HG03521 (cell line): Measurements from ENCODE around the gene HRH4.

Experiments used
- ATAC-seq: cut with Tn5 transposase; IDR thresholded peaks from one replicate; pipeline ENCODE4 v1.9.1; 2021; ENCODE audit warnings: mild to moderate bottlenecking, moderate library complexity; ENCODE audit not compliant: unreplicated experiment

The HRH4 gene, protein sequence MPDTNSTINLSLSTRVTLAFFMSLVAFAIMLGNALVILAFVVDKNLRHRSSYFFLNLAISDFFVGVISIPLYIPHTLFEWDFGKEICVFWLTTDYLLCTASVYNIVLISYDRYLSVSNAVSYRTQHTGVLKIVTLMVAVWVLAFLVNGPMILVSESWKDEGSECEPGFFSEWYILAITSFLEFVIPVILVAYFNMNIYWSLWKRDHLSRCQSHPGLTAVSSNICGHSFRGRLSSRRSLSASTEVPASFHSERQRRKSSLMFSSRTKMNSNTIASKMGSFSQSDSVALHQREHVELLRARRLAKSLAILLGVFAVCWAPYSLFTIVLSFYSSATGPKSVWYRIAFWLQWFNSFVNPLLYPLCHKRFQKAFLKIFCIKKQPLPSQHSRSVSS

DNA sequence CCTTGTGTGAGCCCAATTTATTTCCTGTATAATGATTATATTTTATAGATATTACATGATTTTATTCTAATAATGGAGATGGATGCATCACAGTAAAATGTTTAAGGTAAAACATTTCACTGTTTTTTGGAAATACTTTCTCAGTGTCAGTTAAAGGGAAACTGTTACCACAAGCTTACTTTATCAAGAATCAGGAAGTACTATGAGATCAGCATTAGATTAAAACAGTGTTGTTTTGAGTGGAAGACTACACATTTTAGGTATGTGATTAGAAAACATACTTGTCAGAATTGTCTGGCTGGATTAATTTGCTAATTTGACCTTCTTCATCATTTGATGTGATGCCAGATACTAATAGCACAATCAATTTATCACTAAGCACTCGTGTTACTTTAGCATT lies at the start of gene HRH4:
TSS of gene HRH4 (plus strand) at position 250 of the 400 bp plus-strand sequence. CDS start at position 342, 92 bp downstream.
- no peak for ATAC-seq

DNA sequence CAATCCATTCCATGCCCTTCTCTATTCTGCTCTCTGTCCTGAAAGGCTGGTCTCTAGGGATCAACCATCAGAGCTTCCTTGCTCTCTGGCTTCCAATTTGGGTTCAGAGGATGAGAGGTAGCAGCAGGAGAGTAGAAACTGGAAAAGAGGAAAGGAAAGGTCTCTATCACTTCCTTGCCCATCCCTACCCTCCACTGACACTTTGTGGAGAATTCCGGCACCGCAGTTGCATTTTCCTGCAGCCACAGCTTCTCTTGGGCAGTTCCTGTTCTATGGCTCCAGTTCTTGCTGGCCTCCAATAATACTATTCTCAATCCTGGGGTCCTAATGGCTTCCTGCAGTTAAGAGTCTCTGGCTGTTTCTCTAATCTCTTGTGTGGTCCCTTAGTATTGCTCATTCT lies 47.3 kb upstream of the HRH4 start:
- ATAC-seq = no peak

DNA sequence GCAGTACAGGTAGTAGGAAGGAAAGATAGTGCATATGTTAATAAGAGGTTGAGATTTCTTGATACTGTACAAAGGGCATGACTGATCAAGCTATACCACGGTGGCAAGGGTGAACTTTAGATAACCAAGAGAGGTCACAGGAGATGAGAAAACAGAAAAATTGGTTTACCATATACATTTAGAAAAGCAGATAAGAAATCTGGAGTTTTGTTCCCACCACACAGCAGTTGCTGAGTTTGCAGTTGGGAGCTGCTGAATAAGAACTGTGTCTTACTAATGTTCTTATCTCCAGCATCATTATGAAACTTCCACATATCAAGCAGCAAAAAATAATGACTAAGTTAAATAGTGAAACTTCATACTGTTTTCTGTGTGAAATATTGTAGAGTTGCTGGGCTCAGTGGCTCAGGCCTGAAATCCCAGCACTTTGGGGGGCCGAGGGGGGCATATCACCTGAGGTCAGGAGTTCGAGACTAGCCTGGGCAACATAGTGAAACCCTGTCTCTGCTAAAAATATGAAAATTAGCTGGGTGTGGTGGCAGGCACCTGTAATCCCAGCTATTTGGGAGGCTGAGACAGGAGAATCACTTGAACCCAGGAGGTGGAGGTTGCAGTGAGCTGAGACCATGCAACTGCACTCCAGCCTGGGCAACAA lies 46.0 kb upstream of the HRH4 start:
- ATAC-seq = no peak

DNA sequence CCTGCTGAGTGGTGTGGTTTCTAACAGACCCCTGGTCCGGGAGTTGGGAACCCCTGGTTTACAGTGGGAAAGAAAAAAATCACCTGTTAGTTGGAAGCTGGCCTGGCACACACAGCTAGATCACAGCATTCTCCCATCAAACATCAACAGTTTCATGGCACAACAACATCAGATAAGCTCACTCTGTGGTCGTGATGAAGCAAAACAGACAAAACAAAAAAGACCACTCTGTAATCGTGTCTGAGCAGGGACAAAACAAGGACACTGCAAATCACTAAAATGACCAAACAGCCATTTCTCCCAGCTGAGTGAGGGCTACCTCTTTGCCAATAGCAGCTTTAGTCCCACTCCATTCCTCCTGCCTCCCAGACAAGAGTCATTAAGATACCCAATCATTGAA lies 43.0 kb upstream of the HRH4 start:
- no peak for ATAC-seq

DNA sequence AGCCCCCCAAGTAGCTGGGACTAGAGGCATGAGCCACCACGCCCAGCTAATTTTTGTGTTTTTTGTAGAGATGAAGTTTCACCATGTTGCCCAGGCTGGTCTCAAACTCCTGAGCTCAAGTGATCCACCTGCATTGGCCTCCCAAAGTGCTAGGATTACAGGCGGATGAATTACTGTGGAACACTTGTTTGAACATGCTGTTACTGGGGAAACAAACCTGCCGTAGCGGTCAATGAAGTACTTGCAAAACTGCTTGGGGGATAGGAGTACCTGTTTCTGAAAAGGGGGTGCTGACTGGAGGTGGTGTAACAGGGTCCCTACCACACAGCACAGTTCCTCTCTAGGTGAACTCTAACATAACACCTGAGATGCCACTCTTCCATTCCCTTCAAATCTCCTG lies 39.9 kb upstream of the HRH4 start:
- no peak for ATAC-seq

DNA sequence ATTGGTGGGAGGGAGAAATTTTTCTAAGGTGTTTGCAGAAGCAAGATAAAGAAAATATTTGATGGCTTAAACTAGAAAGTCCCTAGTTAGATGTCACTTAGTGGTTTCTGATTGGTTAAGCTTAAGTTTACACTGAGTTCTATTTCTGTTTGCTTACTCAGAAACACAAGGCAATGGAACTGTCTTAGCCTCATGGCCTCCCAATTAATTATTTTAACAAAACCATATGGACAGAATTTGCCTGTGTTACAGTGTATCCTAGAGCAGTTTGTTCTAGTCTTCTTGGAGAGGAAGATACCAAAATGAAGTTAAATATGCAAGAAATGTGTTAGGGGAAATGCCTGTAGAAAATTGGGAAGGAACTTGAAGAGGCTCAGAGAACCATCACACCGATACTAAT lies 38.6 kb upstream of the HRH4 start:
- ATAC-seq = no peak

DNA sequence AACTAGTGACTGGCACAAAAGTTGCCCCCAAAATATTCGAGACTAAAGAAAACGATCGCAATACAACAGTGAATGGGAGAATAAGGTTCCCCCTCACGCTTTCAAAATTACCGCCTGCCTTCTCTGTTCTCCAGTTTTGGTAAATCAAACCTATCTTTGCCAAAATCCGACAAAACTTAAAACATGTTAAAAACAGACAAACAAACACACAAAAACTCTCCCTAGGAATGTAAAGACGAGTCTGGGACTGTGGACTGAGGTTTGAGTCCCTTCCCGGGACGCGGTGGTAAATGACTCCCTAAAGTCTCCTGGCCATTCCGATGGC lies 34.4 kb upstream of the HRH4 start:
- ATAC-seq = no peak

DNA sequence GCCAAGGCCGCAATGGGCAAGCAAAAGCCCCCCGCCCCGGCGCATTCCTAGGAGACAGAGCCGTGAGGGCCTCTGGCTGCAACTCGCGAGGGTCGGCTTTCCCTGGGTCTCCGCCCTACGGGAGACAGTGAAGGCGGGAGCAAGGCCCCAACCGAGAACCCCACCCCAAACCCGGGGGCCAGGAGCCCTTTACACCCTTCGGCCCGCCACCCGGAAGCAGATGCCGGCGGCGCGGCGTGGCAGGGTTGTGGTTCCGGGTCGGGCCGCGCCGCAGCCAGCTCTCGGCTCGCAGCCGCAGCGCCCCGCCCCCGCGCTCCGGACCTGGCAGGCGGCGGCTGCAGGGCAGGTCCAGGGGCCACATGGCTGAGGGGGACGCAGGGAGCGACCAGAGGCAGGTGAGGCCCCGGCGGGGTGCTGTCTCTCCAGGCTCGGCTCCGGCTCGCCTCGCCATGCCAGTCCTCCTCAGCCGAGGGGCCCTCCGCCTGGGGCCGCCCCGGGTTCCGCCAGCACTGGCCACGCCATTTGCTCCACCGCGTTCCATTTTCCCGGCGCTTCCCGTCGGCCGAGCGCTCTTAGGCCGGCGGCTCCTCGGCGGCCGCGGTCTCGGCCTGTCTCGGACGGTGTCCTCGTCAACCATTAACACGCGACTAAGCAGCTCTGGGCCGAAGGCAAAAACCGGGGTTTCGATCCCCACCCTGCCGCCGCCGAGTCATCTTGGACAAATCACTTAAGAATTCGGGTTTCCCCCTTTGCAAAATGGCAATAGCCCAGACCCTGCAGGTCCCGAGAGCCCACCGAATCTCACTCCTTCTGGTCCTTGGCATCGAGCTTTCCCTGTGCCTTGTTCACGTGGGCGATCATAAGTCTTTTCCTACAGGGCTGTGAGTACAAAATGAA lies 33.8 kb upstream of the HRH4 start, which contains the start of gene IMPACT:
TSS of gene IMPACT (plus strand) at position 273 of the 897 bp plus-strand sequence. CDS start at position 360, 87 bp downstream.
- peak; percentile 83 for ATAC-seq

DNA sequence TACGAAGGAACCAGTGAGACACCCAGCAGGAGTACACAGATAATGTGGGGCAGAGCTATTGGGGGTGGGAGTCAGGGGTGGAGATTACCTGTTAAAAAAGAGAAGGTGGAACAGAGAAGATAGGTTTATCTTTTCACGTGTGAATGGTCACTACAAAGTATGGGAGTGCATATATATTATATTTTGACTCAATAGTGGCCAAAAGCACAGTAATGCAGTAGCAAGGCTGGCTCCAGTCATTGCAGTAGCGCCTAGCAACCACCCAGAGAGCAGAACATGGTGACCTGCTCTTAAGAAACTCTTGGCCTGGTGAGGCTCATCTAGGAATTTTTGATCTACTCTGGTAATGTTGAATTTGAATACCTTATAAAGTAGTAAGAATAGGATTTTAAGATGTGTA lies 33.0 kb upstream of the HRH4 start:
- ATAC-seq = no peak

DNA sequence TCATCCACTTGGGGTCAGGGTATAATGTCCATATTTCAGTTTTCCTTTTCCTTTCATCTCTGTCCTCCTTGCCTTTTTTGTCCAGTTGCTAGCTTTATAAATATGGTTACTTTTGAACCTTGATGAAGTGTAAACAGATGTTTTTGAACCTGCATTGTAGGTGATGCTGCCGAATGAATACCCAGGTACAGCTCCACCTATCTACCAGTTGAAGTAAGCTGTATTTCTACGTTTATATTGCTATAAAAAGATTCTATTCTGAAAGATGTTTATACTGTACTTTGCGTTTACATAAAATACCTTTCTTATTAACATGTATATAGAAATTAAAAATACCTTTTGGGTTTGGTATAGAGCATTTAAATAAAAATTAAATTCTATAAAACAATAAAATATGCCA lies 31.7 kb upstream of the HRH4 start:
- no peak for ATAC-seq

DNA sequence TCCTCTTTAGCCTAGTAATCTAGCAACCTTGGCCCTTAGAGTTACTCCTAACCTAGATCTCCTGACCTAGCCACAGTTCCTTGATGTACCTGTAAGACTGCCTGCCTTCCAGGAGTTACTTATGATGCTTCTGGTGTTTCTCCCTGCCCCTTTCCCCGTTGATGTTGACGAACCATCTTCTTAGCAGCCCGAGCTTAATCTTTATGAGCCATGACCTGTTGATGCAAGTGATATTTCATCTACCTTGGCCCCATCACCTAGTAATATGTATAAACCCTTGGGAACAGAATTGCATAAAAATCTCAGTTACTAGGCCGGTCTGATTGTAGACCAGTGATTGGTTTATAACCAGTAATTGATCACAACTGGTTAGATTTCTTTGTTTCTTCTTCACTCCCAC lies 31.2 kb upstream of the HRH4 start:
- ATAC-seq = no peak

DNA sequence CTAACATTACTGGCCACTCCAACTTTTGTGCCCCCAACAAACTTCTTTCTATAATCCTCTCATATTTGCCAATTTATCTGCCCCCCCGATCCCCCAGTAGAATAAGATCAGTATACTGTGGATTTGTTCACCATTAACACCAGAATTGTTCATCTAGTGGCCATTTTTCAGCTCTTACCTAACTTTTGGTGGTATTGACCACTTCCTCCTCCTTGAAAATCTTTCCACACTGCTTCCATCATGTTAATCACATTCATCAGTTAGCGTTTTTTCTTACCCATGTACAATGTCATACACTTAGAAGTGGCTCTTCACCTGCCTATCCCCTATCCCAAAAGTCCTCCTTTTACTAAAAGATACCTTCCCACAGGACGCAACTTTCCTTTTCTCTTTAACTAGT lies 27.8 kb upstream of the HRH4 start:
- no peak for ATAC-seq

DNA sequence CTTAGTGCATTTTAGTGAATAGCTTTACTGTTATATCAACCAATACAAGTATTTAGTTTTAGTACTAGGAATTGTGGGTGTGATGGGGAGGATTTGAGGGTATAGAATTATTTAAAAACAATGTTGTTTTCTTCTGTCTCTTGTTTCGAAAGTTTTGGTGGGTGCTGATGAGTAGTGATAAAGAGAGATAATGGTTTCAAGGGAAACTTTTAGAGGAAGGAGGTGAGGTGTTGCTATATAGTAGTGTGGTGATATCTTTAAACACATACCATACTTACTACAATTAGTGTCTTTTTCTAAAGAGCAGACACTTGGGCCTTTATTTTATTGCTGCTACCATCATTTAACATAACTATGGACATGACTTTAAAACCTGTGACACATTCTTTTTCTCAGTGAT lies 23.5 kb upstream of the HRH4 start:
- no peak for ATAC-seq

DNA sequence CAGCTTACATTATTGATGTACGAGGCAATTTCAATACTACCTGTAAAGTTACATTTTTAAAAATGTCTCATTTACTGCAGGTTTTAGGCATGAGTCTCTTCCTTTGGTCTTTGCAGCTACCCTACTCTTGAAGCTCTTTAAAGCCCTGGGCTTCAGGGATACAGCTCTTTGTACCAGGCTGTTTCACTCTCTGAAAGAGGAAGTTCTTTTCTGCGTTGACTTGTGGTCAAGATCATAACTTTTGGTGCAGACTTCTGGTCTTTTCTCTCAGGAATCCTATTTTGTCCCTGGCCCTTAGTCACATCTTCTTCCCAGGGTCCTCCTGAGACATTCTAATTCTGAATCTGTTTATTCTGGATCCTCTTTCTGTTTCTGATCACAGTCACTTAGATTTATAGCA lies 16.6 kb upstream of the HRH4 start:
- ATAC-seq = no peak

DNA sequence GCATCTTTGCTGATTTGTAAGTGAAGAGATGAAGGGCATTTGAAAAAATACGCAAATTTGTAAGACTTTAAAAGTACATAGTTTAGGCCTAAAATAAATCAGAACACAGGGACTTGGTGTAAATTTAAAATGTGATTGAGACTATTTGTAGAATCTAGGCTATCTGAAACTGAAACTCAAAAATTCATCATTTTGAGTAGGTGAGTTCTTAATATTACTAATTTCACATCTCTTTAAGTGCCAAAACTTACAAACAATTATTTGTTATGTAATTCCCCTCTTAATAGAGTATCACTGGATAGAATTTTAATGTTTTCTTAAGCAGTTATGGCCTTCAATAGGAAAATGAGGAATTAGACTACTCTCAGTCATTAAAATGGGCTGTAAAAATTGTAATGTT lies 14.0 kb upstream of the HRH4 start:
- peak; percentile 60 for ATAC-seq

DNA sequence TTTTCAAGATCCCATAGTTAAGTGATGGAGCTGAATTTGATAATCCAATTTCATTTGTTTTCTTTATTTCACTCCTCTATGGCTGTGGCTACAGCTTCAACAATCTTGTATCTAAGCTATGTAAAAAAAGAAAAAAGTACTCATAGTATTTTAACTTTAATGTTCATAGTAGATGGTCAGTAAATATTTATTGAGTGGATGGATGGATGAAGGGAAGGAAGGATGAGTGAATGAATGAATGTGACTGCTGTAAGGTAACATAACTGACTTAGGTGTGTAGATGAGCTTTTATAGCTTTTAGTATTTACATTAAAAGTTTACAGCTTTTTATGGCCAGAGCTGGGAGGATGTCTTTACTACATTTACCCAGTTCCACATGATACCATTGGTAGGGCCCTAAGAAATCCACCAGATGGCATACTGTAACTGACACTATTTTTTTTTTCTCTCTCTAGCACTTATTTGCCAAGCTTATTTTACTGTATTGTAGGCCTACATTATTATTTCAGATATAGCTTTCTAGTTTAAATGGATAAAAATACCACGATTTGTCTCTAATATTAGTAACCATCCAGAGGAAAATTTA lies 13.4 kb upstream of the HRH4 start:
- peak; percentile 46 for ATAC-seq

DNA sequence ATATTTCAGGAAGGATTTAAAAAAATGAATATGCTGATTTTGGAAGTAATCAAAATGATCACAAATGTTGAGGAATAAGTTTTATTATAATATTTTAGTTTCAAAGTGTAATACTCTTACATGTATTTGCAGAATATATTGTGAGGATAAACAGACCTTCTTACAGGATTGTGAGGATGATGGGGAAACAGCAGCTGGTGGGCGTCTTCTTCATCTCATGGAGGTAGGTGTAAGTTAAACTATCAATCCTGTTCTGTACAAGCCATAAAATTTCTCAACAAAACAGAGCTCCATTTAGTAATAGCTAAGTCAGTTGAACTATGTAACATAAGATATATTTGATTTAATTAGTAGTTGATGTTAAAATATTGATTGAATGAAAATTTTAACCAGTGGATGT lies 12.5 kb upstream of the HRH4 start:
- no peak for ATAC-seq

DNA sequence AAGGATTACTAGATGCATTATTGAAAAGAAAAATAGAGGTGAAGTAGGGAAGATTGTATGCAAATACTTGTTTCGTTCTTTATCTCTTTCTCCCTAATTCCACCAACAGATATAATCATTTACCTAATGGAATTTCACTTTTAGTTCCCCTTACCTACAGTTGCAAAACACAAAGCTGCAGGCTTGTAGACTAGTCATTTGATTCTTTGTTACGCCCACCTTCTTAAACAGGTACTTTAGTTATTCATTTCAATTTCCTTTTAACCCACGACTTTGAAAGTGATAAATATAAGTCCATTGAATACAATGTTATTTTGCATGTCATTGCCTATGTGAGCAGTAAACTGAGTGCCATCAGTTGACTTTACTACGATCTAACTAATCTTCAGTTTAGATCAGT lies 3.9 kb upstream of the HRH4 start:
- ATAC-seq = peak; percentile 88

DNA sequence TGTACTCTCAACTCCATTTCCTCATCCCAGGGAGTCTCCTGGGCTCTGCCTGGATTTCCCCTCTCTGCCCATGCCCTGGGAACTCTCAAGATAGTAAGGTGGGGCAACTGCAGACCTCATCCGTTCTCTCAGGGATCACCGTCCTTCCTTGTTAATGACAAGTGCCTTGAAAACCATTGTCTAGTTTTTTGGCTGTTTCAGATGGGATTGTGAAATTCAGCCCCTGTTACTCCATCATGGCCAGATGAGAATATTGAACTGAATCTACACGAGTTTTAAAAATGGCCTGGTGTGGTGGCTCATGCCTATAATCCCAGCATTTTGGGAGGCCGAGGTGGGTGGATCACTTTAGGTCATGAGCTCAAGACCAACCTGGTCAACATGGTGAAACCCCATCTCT lies 665 bp upstream of the HRH4 start:
- no peak for ATAC-seq

DNA sequence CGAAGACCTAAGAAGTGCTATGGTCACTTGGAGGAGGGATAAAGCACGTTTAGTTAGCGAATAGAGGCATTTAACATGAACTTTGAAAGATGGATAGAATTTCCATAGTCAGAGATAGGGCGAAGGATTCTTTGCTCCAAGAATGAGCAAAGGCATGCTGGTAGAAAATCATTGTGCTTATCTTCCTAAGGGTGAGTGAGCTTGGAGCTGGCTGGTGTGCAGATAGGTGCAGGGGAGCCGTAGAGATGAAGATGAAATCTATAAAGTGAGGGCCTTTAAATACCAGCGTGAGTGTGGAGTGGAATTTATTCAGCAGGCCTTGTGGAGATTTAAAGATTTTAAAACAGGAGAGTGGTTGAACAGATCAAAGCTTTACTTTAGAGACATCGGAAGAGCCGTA lies 1.6 kb downstream of the HRH4 start:
- ATAC-seq = no peak
